GM18873 (cell line): Measurements from ENCODE around the gene SSPN.

Experiments used
- ATAC-seq: cut with Tn5 transposase; IDR thresholded peaks from one replicate; pipeline ENCODE4 v1.9.1; 2021; ENCODE audit warnings: mild to moderate bottlenecking, moderate library complexity, moderate number of reproducible peaks; ENCODE audit not compliant: unreplicated experiment, low FRiP score

The SSPN gene

GRCh38 chr12:26279908-26280307 is 84.5 kb downstream of the SSPN start:
- no peak for ATAC-seq

GRCh38 chr12:26280869-26281268 is 85.5 kb downstream of the SSPN start:
- no peak for ATAC-seq

GRCh38 chr12:26281320-26281719 is 85.9 kb downstream of the SSPN start:
- no peak for ATAC-seq

DNA sequence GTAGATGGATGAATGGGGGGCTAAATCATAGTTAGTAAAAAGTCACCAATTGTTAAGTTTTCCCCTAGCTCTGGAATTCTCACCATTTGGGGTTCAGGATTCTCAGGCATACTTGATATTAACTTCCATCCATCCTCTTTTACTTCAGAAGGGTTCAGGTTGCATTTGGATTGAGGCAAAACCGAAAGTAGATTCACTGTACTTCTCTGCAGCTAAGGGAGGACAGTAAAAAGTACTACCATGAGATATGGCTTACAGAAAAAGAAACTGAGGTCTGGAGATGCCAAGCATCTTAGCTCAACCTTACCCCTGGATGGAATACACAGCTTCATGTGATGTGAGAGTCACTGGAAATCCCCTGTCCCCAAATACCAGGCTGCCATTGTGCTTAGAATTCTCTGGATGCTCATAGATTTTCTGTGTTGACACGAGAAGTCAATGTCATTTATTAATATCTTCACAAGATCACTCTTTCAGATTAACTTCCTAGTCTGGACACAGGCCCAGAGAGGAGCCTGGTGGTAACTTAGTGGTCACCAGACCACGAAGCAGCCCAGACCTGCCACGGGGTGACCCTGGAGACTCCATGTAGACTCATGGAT is 87.1 kb downstream of the SSPN start:
- ATAC-seq, result no peak

GRCh38 chr12:26283046-26283445 is 87.7 kb downstream of the SSPN start:
- no peak for ATAC-seq

GRCh38 chr12:26283617-26284016 is 88.2 kb downstream of the SSPN start:
- no peak for ATAC-seq

- no peak for ATAC-seq
Observed at GRCh38 chr12:26285401-26285800, 90.0 kb downstream of the SSPN start.

- ATAC-seq, result no peak
Observed at GRCh38 chr12:26286186-26286585, 90.8 kb downstream of the SSPN start.

GRCh38 chr12:26287671-26288381 is 92.5 kb downstream of the SSPN start:
- no peak for ATAC-seq

DNA sequence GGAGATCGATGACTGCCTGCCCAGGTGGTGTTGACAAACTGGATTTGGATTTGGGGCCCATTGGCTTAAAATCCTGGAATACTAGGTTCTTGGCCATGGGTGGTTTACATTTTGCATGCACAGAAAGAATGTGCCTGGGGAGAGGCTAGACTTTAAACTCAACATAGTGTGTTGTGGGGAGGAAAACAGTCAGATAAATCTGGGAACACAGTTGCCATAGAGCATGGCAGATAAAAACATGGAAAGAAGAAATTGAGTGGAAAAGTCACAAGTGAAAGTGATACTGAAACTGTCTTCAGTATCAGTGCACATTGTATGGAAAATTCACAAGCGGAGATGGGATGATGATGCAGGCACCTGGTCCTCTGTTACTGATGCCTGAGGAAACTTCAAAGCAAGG is 95.2 kb downstream of the SSPN start:
- ATAC-seq, result no peak

GRCh38 chr12:26292596-26292995 is 97.2 kb downstream of the SSPN start:
- ATAC-seq, result no peak

DNA sequence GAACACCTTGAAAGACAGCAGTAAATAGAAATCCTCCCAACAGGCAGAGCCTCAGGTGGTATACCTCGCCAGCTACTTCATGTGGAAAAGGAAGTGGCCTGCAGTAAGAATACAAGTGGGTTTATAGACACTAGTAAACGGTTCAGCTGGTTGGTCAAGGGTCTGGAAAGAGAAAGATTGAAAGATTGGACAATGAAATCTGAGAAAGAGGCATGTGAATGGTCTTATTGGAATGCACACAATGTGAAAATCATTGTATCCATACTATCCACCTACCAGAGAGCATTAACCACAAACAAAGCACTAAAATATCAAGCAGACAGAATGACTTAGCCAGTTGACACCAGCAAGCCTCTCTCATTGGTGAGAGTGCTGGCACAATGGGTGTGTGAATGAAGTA is 98.2 kb downstream of the SSPN start:
- ATAC-seq, result no peak

GRCh38 chr12:26295001-26295400 is 99.6 kb downstream of the SSPN start:
- no peak for ATAC-seq

DNA sequence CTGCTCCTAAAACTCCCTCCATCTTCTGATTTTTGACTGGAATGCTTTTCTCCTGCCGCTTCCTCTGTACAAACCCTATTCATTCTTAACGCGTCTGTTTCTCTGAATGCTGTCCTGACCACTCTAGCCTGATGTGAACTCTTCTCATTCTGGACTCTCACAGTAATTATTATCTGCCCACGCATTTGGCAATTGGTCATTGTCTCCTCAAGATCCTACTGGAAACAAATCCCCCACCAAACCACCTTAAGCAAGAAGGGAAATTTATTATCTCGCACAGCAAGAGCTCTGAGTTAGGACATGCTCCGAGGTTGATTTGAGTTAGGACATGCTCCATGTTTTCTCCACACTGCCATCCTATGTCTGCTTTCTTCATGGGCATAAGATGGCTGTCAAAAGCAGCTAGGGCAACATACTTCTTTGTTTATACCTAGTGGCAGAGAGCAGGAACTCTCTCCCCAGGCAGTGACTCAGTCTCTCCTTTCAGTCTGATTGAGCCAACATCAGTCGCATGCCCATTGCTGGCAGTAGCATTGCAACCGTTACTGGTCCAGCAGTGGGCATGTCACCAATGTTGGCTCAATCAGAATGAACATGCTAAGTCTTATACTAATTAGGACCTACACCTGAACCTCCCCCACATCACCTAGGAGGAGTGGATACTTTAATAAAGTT is 102.2 kb downstream of the SSPN start:
- no peak for ATAC-seq

DNA sequence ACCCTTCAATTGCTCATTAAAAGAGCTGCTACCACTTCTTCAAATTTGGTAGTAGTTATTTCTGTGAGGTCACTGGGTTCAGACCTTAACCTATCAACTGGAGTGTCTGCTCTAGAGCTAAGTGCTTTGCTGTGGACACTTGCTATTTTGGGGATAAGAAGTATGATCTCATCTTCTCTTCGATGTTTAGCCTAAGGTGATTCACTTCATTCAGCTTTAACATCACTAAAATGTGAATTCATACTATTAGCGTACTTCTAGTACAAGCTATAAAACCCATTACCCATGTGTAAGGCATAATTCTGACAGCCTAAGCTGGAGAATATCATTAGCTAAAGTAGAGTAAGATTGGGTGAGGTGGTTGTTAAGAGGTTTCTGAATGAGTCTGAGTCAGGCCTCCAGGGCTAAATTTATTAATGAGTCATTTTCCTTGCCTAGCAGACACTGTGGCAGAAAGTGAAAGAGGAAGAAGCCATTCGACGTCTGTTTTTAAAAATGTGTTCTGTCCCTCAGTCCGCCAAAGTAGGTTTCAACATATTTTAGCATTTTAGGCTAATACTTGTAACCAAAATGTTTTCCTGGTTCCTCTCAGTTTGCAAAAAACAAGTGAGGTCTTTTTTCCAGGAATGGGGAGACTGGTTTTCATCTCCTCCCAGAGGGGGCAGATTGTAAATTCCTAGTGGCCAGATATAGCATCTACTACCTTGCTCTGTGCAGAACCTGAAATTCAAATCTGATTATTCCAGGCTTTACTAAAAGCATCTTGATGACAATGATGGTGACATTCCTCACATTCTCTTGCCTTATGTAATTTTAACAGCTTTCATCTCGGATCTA is 103.6 kb downstream of the SSPN start:
- ATAC-seq, result peak; percentile 100

DNA sequence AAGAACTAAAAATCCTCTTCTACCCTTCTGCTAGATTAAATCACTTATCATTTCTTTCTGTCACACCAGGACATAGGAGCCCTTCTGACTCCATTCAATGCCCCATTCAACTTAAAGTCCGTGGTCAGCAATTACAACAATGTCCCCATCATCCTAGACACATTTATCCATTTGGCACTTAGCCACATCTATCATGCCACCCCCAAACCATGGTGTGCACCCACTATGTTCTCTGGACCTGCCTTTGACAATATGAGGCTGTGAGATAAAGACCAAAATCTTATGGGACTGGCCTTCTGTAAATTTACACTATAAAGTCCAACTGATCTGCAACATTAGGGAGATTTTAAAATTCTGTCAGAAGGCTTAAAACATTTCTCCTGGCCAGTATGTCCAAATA is 104.4 kb downstream of the SSPN start:
- ATAC-seq, result no peak
